K562 treated with DMSO at 1 percent for 24 hours (cell line): ENCODE data around the gene ZSWIM3. TPM values are rescaled to one million over a fixed set of nuclear protein-coding genes. Genes with fewer than 3 reads are reported as not detected.

ENCODE experiments used
- total RNA-seq: library from RNA; unstranded; fragments of 300-600 nt; gene quantifications from 2 replicates; pipeline ENCODE4 v1.2.3, GENCODE V29; 2022; ENCODE audit warnings: low read depth; ENCODE audit not compliant: insufficient read depth

The ZSWIM3 gene
- total RNA-seq: 6.3 and 7.3 TPM in 2 replicates

DNA sequence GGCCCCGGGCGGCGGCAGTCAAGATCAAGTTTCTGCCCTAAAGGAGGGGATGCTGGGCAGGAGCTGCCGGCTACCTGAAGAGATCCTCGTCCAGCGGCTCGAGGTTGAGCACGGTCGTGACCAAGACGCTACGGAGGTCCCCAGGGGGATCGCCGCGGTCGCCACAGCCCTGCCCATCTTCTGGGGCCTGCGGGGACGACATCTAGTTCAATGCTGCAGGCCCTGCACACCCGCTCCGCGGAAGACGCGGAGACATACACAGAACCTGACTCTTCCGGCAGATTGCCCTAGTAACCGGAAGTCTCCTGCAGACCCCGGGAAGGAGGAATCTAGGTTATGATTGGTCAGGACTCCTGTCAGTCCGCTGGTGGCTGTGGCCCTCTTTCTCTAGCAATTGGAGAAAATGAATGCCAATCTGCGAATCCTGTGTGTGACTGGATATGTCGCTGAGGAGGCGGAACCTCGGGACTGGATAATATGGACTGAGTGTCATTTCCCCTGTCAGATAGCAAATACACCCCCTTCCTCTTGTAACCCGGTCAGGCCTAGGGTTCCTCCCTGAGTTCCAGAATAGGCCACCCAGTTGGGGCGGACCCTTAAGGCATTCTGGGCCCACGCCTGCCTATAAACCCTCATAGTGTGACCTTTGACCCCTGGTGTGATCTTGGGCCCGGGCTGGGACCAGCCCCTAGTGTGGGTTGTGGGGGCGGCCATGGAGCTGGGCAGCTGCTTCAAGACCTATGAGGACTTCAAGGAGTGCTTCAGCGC is at the start of gene ZSWIM3, which contains the start of gene ACOT8:
Gene ZSWIM3, plus strand, starts transcription at position 501 of the 768 bp plus-strand sequence. Its CDS starts 212 bp downstream, at position 713.
Gene ACOT8, minus strand, starts transcription at position 279 of the 768 bp plus-strand sequence. Its CDS starts 77 bp downstream, at position 202.

DNA sequence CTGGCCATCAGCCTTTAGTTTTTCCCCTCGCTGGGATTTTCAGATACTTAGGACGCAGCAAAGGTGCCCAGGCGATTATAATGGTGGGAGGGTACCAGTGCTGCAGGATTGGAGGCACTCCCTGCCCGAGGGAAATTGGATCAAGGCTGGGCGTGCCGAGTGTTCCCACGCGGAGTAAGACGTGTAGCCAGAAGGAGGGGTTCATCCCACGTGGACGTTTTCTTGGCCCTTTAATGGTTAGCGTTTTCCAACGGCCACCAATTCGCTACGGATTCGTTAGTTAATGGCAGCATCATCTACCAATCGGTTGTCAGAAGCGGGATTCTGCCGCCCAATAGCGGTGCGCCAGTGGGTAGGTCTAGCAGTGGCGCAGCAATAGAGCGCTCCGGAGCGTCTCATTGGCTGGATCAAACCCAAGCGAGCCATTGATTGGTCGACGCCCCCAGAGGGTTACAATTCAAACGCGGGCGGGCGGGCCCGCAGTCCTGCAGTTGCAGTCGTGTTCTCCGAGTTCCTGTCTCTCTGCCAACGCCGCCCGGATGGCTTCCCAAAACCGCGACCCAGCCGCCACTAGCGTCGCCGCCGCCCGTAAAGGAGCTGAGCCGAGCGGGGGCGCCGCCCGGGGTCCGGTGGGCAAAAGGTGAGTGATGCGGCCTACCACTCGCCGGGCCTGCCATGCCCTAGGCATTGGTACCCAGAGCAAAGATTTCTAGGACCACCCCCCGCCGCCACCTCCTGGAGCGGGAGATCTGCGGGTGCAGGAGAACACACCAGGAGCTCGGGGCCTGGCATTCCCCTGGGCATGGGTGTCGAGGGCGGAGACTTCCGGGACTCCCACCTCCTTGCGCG is 45.0 kb upstream of the ZSWIM3 start, which contains the start of gene UBE2C:
Gene UBE2C, plus strand, starts transcription at position 488 of the 849 bp plus-strand sequence. Its CDS starts 52 bp downstream, at position 540.

DNA sequence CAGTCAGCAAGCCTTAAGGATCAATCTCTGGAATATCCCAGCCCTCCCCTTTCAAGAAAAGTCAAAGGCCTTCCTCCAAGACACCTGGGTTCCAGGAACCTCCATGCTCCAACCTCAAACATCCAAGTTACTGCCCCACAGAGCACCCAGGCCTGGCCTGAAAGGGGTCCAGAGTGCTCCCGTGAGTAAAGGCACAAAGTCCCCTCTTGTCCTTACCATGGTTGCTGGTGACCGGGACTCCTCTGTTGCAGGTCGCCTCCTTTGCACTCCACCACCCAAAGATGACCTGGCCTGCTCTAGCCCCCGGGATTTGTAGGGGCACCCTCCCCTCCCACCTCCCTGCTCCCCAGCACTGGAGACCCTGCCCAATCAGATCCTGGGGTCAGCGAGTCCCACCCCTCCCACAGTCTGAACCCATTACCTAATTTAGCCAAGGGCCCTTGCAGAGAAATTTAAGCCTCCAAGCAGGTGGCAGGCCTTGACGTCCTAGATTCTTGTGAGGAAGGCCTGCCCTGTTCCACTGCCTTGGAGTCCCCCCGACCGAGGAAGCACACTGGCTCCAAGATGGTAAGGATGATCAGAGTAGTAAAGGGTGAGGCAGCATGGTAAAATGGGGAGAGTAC is 30.3 kb upstream of the ZSWIM3 start, which contains the start of gene TNNC2:
Gene TNNC2, minus strand, starts transcription at position 283 of the 623 bp plus-strand sequence. Its CDS starts 64 bp downstream, at position 219.

DNA sequence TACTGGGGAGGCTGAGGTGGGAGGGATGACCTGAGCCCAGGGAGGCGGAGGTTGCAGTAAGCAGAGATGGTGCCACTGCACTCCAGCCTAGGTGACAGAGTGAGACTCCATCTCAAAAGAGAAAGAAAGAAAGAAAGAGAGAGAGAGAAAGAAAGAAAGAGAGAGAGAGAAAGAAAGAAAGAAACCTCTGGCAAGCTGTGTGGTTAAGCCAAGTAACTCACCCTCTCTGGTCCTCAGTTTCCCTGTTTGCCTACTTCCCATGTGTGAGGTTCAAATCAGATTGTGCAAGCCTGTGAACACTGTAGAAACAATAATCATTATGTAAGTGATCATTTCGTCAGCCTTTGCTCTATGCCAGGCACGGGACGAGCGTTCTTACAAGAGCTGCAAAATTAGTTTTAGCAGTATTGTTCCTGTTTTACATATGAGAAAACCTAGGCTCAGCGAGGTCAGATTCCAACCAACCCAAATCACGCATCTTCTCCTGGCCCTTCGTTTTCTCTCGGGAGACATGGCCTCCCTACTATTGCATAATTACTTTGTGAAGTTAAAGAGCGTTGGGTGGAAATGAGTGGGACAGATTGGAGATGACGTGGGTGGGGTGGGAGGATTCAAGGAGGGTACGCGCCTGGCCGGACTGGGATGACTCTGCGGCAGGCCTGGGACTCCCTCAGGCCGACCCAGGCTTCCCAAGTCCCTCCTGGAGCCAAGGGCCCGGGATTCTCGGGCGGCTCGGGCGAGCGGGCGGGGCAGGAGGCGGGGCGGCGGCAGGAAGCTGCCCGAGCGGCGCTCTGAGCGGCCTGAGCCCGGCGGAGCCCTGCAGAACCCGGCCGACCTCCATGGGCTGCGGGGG is 24.2 kb upstream of the ZSWIM3 start, which contains the start of gene SNX21:
Gene SNX21, plus strand, starts transcription at position 770 of the 853 bp plus-strand sequence. CDS start 121 bp downstream, outside the sequence.

DNA sequence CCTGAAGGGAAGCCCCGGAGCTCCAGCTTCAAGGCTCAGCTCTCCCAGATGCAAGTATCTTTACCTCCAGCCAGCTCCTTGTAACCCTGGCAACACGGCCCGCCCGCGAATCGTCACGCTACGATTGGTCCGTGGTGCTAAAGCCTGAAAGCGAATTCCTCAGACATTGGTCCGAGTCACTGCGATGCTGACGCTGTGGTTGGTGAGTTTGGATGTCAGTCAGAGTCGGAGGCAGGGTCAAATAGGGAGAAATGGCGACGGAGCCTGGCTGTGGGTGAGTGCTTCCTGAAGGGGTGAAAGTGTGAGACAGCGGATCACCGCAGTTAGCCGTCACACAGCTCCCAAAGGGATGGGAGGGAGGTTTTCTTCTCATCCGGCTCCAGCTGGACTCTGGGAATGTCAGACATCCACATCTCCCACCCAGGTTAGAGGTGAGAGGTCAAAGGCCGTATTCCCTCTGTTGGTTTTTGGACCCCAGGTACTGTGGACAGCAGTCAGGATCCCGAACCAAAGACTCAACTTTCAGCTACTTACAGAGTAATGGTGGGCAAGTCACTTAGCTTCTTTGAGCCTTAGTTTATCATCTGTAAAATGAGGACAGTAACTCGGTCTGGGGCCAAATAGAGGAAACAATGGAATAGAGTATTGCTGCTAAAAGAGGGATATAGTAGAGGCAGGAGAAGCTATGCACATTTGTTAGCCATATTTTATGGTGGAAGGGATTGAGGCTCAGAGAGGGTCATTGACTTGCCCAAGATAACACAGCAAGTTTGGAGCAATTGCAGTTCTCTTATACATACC is 23.8 kb downstream of the ZSWIM3 start, which contains the start of gene ZSWIM1:
Gene ZSWIM1, plus strand, starts transcription at position 240 of the 801 bp plus-strand sequence. CDS start 1,366 bp downstream, outside the sequence.

DNA sequence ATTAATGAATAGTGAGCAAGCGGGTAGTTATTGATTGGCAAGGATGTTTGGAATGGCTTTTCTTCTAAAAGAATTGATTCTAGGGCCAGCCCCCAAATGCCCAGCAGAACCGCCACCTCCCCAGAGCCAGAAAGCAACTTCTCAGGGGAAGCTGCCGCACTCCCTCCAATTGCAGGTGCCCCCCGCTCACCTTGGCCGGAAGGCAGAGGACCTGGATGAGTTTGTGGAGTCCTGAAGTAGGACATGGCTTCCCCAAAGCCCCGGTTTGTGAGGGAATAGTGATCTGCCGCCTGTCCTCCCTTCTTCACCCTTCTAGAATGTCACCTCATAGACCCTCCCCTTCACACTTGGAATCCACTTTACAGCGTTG is 29.9 kb downstream of the ZSWIM3 start, which contains the start of gene SPATA25:
Gene SPATA25, minus strand, starts transcription at position 277 of the 370 bp plus-strand sequence. Its CDS starts 32 bp downstream, at position 245.

DNA sequence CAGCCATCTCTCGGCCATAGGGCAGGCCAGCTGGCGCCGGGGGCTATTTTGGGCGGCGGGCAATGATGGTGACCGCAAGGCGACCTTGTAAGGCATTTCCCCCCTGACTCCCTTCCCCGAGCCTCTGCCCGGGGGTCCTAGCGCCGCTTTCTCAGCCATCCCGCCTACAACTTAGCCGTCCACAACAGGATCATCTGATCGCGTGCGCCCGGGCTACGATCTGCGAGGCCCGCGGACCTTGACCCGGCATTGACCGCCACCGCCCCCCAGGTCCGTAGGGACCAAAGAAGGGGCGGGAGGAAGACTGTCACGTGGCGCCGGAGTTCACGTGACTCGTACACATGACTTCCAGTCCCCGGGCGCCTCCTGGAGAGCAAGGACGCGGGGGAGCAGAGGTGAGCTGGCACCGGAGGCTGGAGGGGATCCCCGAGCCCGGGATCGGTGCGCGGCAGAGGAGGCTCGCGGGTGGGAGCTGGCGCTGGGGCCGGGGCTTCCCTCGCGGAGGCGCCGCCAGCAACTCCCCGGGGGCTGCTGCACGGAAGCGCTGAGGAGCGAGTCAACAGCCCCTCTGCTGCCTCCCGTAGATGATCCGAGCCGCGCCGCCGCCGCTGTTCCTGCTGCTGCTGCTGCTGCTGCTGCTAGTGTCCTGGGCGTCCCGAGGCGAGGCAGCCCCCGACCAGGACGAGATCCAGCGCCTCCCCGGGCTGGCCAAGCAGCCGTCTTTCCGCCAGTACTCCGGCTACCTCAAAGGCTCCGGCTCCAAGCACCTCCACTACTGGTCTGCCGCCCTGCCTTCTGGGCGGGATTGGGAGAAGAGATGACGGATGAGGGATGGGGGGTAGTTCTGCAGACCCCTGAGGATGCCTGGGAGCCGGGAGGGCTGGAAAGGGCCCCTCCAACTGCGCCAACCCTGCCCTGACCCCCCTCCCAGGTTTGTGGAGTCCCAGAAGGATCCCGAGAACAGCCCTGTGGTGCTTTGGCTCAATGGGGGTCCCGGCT is 33.9 kb downstream of the ZSWIM3 start, which contains the start of the genes CTSA and NEURL2:
Gene CTSA, plus strand, starts transcription at position 351 of the 999 bp plus-strand sequence. Its CDS starts 234 bp downstream, at position 585.
Gene NEURL2, minus strand, starts transcription at position 224 of the 999 bp plus-strand sequence. Its CDS starts 217 bp downstream, at position 7.

DNA sequence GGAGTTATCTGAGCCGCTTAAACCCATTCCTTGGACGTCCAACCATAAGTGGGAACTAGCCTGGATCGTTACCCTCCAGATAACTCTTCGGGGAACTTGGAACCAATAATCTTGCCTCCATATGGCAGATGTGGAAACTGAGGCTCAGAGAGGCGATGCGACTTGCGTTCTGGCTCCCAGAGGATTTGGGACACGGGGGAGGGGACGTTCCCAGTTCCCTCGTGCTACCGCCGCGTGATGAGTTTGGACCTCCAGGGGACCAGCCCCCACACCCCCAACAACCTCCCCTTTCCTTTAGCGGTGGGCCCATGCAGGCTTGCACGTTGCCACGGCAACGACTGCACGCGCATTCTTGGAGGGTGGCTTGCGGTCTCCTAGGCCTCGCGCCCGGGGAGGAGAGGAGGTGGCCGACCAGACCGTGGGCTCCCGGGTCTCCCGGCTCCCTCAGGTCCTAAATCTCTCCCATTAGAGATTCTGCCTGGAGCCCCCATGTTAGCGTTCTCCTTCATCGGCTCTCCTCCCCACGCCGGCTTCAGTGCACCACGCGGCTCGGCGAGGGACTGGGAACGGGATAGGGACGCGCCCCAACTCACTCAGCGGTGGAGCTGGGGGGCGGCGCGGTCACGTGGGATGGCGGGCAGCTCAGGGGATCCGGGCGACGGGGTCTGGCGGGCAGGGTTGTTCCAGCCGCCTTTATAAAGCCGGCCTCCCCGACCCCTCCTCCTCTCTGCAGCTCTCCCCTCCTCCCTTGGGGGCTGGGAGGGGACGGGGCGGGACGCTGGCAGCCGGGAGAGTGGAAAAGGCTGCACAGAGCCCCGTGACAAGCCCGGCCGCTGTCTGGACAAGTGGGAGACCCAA is 54.3 kb downstream of the ZSWIM3 start, which contains the start of gene PLTP:
Gene PLTP, minus strand, starts transcription at position 670 of the 858 bp plus-strand sequence. CDS start 703 bp downstream, outside the sequence.

Other genes starting within 250 kb of the ZSWIM3 start
- not detected in 2 replicates for gene WFDC10A, start 227.9 kb upstream of the ZSWIM3 start, total RNA-seq
- gene WFDC9, start 226.3 kb upstream of the ZSWIM3 start, total RNA-seq: not detected in 2 replicates
- gene WFDC11, start 187.4 kb upstream of the ZSWIM3 start, total RNA-seq: not detected in 2 replicates
- gene WFDC13, start 155.6 kb upstream of the ZSWIM3 start, total RNA-seq: not detected in 2 replicates
- gene WFDC10B, start 152.6 kb upstream of the ZSWIM3 start, total RNA-seq: not detected in 2 replicates
- gene SPINT4, start 135.3 kb upstream of the ZSWIM3 start, total RNA-seq: not detected in 2 replicates
- gene WFDC3, start 65.7 kb upstream of the ZSWIM3 start, total RNA-seq: not detected in 2 replicates
- gene DNTTIP1, start 65.7 kb upstream of the ZSWIM3 start, total RNA-seq: 43.2 and 49.6 TPM in 2 replicates
- 1.1 and 1.4 TPM in 2 replicates for gene UBE2C, start 45.0 kb upstream of the ZSWIM3 start, total RNA-seq
- gene TNNC2, start 30.3 kb upstream of the ZSWIM3 start, total RNA-seq: 0.63 TPM in 1 of 2 replicates, not detected in the other
- gene SNX21, start 23.8 kb upstream of the ZSWIM3 start, total RNA-seq: 4.5 and 9.1 TPM in 2 replicates
- gene ACOT8, start 222 bp upstream of the ZSWIM3 start, total RNA-seq: 79.1 and 83.5 TPM in 2 replicates
- 14.3 and 14.4 TPM in 2 replicates for gene ZSWIM1, start 23.6 kb downstream of the ZSWIM3 start, total RNA-seq
- 1.8 TPM in 2 replicates for gene SPATA25, start 30.0 kb downstream of the ZSWIM3 start, total RNA-seq
- gene NEURL2, start 33.6 kb downstream of the ZSWIM3 start, total RNA-seq: 5.7 and 6.2 TPM in 2 replicates
- 89.9 and 90.0 TPM in 2 replicates for gene CTSA, start 33.7 kb downstream of the ZSWIM3 start, total RNA-seq
- 25.1 and 27.9 TPM in 2 replicates for gene PLTP, start 54.5 kb downstream of the ZSWIM3 start, total RNA-seq
- gene PCIF1, start 77.1 kb downstream of the ZSWIM3 start, total RNA-seq: 34.6 and 41.6 TPM in 2 replicates
- gene ZNF335, start 114.6 kb downstream of the ZSWIM3 start, total RNA-seq: 12.7 and 16.1 TPM in 2 replicates
- 0.29 TPM in 1 of 2 replicates, not detected in the other for gene MMP9, start 151.3 kb downstream of the ZSWIM3 start, total RNA-seq
- gene SLC12A5, start 171.6 kb downstream of the ZSWIM3 start, total RNA-seq: 16.6 and 17.4 TPM in 2 replicates
- gene NCOA5, start 232.3 kb downstream of the ZSWIM3 start, total RNA-seq: 20.7 and 23.0 TPM in 2 replicates